ENCODE data around the gene PARD6B.

The PARD6B gene

GRCh38 chr20:50728981-50729874 is 2.2 kb upstream of the PARD6B start:
- H3K9ac ChIP-seq (ENCODE audit: low read depth, low read length): no peak overlapping the region
- H3K36me3 ChIP-seq (ENCODE audit: insufficient read depth, low read length): no peaks in the 10 kb centered on the region
- peaks cover 4% of the 10 kb centered on the region for H3K27me3 ChIP-seq (ENCODE audit: insufficient read depth, low read length, poor library complexity)
- ATAC-seq (ENCODE audit: insufficient read depth, low read depth) (no peak), DNase-seq (no peak)
- peaks cover 20% of the 10 kb centered on the region for H3K4me1 ChIP-seq (ENCODE audit: insufficient read depth, low read length)
- H3K79me2 ChIP-seq (ENCODE audit: insufficient read depth, low read length): 0 out of 2 replicates have a peak, but pooled peaks cover 3% of the 10 kb centered on the region
- no peak for TF ChIP-seq CTCF (IDR thresholded peaks at IDR 0.05; ENCODE audit: borderline replicate concordance, extremely low read depth, low read length, poor library complexity, severe bottlenecking)
- 0 out of 2 replicates have a peak overlapping the region, but pooled peaks have one; percentile 70 for H2AFZ ChIP-seq (ENCODE audit: low read depth, low read length)
- H3K27ac ChIP-seq (ENCODE audit: low read length): no peak overlapping the region
- no peak overlapping the region for H3K4me3 ChIP-seq (ENCODE audit: low read depth in 1 of 2, low read length in 2 of 2)
- no peaks in the 10 kb centered on the region for H3K9me3 ChIP-seq (ENCODE audit: insufficient read depth, low read length, severe bottlenecking)
- no peaks in the 10 kb centered on the region for H4K20me1 ChIP-seq (ENCODE audit: insufficient read depth, low read length)
- no peak overlapping the region for H3K4me2 ChIP-seq (ENCODE audit: insufficient read depth, low read length)

- TF ChIP-seq EZH2 (IDR thresholded peaks at IDR 0.05; ENCODE audit: borderline replicate concordance, low read depth, low read length, severe bottlenecking): no peak
- TF ChIP-seq CTCF (IDR thresholded peaks at IDR 0.05; ENCODE audit: borderline replicate concordance, extremely low read depth, low read length, poor library complexity, severe bottlenecking): no peak
- H3K79me2 ChIP-seq (ENCODE audit: insufficient read depth, low read length): 0 out of 2 replicates have a peak, but pooled peaks cover 3% of the 10 kb centered on the region
- H3K4me1 ChIP-seq (ENCODE audit: insufficient read depth, low read length): peaks cover 20% of the 10 kb centered on the region
- H3K27ac ChIP-seq (ENCODE audit: low read length): no peak overlapping the region
- DNase-seq (no peak), ATAC-seq (ENCODE audit: insufficient read depth, low read depth) (no peak)
- H4K20me1 ChIP-seq (ENCODE audit: insufficient read depth, low read length): no peaks in the 10 kb centered on the region
- H3K4me3 ChIP-seq (ENCODE audit: low read depth in 1 of 2, low read length in 2 of 2): no peak overlapping the region
- peaks cover 4% of the 10 kb centered on the region for H3K27me3 ChIP-seq (ENCODE audit: insufficient read depth, low read length, poor library complexity)
- no peak overlapping the region for H3K9ac ChIP-seq (ENCODE audit: low read depth, low read length)
- H3K4me2 ChIP-seq (ENCODE audit: insufficient read depth, low read length): peak overlapping the region; percentile 69; the same call in 1 of the 2 replicates
- H2AFZ ChIP-seq (ENCODE audit: low read depth, low read length): peak overlapping the region; percentile 70
- H3K9me3 ChIP-seq (ENCODE audit: insufficient read depth, low read length, severe bottlenecking): no peaks in the 10 kb centered on the region
- H3K36me3 ChIP-seq (ENCODE audit: insufficient read depth, low read length): no peaks in the 10 kb centered on the region
Measured at GRCh38 chr20:50729901-50730764, 1.2 kb upstream of the PARD6B start.

GRCh38 chr20:50730765-50731054 is 670 bp upstream of the PARD6B start:
- Histone ChIP-seq H3K4me1 (ENCODE audit: insufficient read depth, low read length) (peaks cover 20% of the 10 kb centered on the region), H3K4me3 (ENCODE audit: low read depth in 1 of 2, low read length in 2 of 2) (peak overlapping the region in 1 of 2 experiments; percentile 59; a peak in 1 of 4 replicates), H4K20me1 (ENCODE audit: insufficient read depth, low read length) (no peaks in the 10 kb centered on the region), H3K27ac (ENCODE audit: low read length) (no peak overlapping the region), H3K9ac (ENCODE audit: low read depth, low read length) (no peak overlapping the region), H2AFZ (ENCODE audit: low read depth, low read length) (peak overlapping the region; percentile 70), H3K27me3 (ENCODE audit: insufficient read depth, low read length, poor library complexity) (peaks cover 4% of the 10 kb centered on the region), H3K9me3 (ENCODE audit: insufficient read depth, low read length, severe bottlenecking) (no peaks in the 10 kb centered on the region), H3K36me3 (ENCODE audit: insufficient read depth, low read length) (no peaks in the 10 kb centered on the region), H3K4me2 (ENCODE audit: insufficient read depth, low read length) (peak overlapping the region; percentile 69), H3K79me2 (ENCODE audit: insufficient read depth, low read length) (0 out of 2 replicates have a peak, but pooled peaks cover 3% of the 10 kb centered on the region)
- DNase-seq (no peak), ATAC-seq (ENCODE audit: insufficient read depth, low read depth) (no peak)
- no peak for TF ChIP-seq CTCF (IDR thresholded peaks at IDR 0.05; ENCODE audit: borderline replicate concordance, extremely low read depth, low read length, poor library complexity, severe bottlenecking)
- TF ChIP-seq EZH2 (IDR thresholded peaks at IDR 0.05; ENCODE audit: borderline replicate concordance, low read depth, low read length, severe bottlenecking): no peak
